Smooth muscle cell (in vitro differentiated cells): Measurements from ENCODE around the gene FAM43B. TPM values are rescaled to one million over a fixed set of nuclear protein-coding genes. Genes with fewer than 3 reads are reported as not detected.

Experiments used
- DNase-seq: peaks from one replicate; lab custom pipeline; 2025; ENCODE audit not compliant: unreplicated experiment; lab: John Stamatoyannopoulos, UW
- H2AFZ ChIP-seq: fragments of 200-600 bp; sonication (generic); 2 replicates; pipeline ENCODE4 v1.6.0; 2016; ENCODE audit warnings: antibody characterized with exemption, low read depth, mild to moderate bottlenecking
- H3F3A ChIP-seq: fragments of 200-600 bp; sonication (generic); 2 replicates; pipeline ENCODE4 v1.6.0; 2017; ENCODE audit warnings: antibody characterized with exemption, low read depth
- H3K27ac ChIP-seq: fragments of 200-600 bp; sonication (generic); 2 replicates; pipeline ENCODE4 v1.5.1; 2016; ENCODE audit warnings: low read depth, mild to moderate bottlenecking
- H3K27me3 ChIP-seq: fragments of 200-600 bp; sonication (generic); 2 replicates; pipeline ENCODE4 v1.6.1; 2016; ENCODE audit warnings: low read depth, mild to moderate bottlenecking
- H3K36me3 ChIP-seq: fragments of 200-600 bp; sonication (generic); 2 replicates; pipeline ENCODE4 v1.5.1; 2016; ENCODE audit warnings: low read depth
- H3K4me1 ChIP-seq: fragments of 200-600 bp; sonication (generic); 2 replicates; pipeline ENCODE4 v1.5.1; 2016; ENCODE audit warnings: low read depth
- H3K4me2 ChIP-seq: fragments of 200-600 bp; sonication (generic); 2 replicates; pipeline ENCODE4 v1.6.0; 2016; ENCODE audit warnings: mild to moderate bottlenecking
- H3K4me3 ChIP-seq: fragments of 200-600 bp; sonication (generic); 2 replicates; pipeline ENCODE4 v1.5.1; 2016; ENCODE audit warnings: mild to moderate bottlenecking
- H3K79me2 ChIP-seq: fragments of 200-600 bp; sonication (generic); 2 replicates; pipeline ENCODE4 v1.6.0; 2016; ENCODE audit warnings: low read depth, mild to moderate bottlenecking
- H3K9ac ChIP-seq: fragments of 200-600 bp; sonication (generic); 2 replicates; pipeline ENCODE4 v1.6.0; 2016; ENCODE audit warnings: low read depth
- H3K9me3 ChIP-seq: fragments of 200-600 bp; sonication (generic); replicated peaks from 2 replicates; pipeline ENCODE4 v1.5.1; 2016; ENCODE audit warnings: low read depth
- H4K20me1 ChIP-seq: fragments of 200-600 bp; sonication (generic); 2 replicates; pipeline ENCODE4 v1.6.0; 2016; ENCODE audit warnings: low read depth
- WGBS: methylation state at CpG from one replicate; pipeline ENCODE4 v1.1.7; 2016; ENCODE audit warnings: low lambda C conversion rate; 5-methylcytosine and 5-hydroxymethylcytosine counted together
- polyA plus RNA-seq: library from polyadenylated mRNA; unstranded; fragments of >200 nt; fragmentation: Nextera tagmentation; extraction: Ambion mirVana; gene quantifications from 2 replicates; pipeline ENCODE4 v1.2.1, GENCODE V29; 2016
- total RNA-seq: library from RNA; depleted of rRNA; stranded (reverse); fragments of >200 nt; gene quantifications from 2 replicates; pipeline ENCODE4 v1.2.3, GENCODE V29; 2014
- TF ChIP-seq, protein P1 (sequence below): fragments of 200-600 bp; sonication (generic); IDR thresholded peaks from 2 replicates; pipeline ENCODE4 v1.5.1; 2017; ENCODE audit warnings: borderline replicate concordance, mild to moderate bottlenecking, antibody characterized with exemption; ENCODE audit not compliant: insufficient read depth, poor library complexity, severe bottlenecking

Gene FAM43B
- total and polyA plus RNA-seq, 2 experiments from 2014 or later, result 1.2 to 3.4 TPM

DNA sequence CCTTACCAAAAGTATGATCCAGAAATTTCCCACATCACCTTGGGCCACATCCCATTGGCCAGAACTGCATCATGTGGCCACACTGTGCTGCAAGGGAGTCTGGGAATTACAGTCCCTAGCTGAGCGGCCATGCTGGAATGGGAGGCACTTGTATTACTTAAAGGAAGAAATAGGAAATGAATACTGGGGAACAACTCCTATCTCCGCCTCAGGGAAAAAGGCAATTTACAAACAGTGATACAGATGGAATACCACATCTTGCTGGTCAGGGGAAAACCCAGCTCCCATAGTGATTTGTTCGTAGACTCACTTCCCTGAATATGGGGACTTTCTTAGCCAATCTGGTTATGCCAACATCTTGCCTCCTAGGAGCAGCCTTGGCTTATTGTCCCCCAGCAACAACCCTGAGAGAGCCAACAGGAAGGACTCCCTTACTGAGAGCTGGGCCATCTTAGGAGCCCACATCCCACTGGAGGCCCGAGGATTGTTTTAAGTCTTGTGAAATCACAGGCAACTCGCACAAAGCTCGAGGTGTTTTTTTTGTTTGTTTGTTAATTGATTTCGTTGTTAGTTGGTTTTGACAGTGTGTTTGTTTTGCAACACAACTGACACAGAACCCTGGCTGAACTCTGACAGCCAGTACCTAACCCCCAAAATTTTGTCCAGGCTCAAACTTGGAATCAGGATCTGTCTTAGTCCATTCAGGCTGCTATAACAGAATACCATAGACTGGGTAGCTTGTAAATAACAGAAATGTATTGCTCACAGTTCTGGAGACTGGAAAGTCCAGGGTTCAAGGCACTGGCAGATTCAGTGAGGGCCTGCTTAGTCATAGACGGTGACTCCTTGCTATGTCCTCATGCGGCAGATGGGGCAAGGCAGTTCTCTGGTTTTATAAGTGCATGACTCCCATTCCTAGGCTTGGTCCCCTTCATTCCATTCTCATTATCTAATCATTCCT is 51.4 kb downstream of the FAM43B start:
- peak overlapping the region; percentile 50 for H3K27ac ChIP-seq
- H3F3A ChIP-seq, result no peaks in the 10 kb centered on the region
- no peaks in the 10 kb centered on the region for H3K36me3 ChIP-seq
- H3K9ac ChIP-seq, result no peak overlapping the region
- no peaks in the 10 kb centered on the region for H4K20me1 ChIP-seq
- H3K27me3 ChIP-seq, result no peaks in the 10 kb centered on the region
- peak overlapping the region; percentile 24 for H3K4me2 ChIP-seq
- H3K79me2 ChIP-seq, result no peaks in the 10 kb centered on the region
- no peaks in the 10 kb centered on the region for H3K9me3 ChIP-seq
- DNase-seq, result no peak
- 78% methylated on average over 9 of the region's 9 CpGs for WGBS
- H2AFZ ChIP-seq, result no peak overlapping the region
- TF ChIP-seq, protein P1, sequence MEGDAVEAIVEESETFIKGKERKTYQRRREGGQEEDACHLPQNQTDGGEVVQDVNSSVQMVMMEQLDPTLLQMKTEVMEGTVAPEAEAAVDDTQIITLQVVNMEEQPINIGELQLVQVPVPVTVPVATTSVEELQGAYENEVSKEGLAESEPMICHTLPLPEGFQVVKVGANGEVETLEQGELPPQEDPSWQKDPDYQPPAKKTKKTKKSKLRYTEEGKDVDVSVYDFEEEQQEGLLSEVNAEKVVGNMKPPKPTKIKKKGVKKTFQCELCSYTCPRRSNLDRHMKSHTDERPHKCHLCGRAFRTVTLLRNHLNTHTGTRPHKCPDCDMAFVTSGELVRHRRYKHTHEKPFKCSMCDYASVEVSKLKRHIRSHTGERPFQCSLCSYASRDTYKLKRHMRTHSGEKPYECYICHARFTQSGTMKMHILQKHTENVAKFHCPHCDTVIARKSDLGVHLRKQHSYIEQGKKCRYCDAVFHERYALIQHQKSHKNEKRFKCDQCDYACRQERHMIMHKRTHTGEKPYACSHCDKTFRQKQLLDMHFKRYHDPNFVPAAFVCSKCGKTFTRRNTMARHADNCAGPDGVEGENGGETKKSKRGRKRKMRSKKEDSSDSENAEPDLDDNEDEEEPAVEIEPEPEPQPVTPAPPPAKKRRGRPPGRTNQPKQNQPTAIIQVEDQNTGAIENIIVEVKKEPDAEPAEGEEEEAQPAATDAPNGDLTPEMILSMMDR, result no peak
- no peaks in the 10 kb centered on the region for H3K4me1 ChIP-seq
- H3K4me3 ChIP-seq, result no peak overlapping the region

Other genes with a start within 250 kb of the FAM43B start
- 13.2 and 15.9 TPM in 2 replicates for gene CAMK2N1, start 66.4 kb upstream of the FAM43B start, total RNA-seq
- 11.0 TPM in 2 replicates for gene CAMK2N1, start 66.4 kb upstream of the FAM43B start, polyA plus RNA-seq
- gene MUL1, start 44.4 kb upstream of the FAM43B start, total RNA-seq, result 30.6 and 38.7 TPM in 2 replicates
- gene MUL1, start 44.4 kb upstream of the FAM43B start, polyA plus RNA-seq, result 38.4 and 42.4 TPM in 2 replicates
- gene CDA, start 36.5 kb downstream of the FAM43B start, total RNA-seq, result 0.58 TPM in 1 of 2 replicates, not detected in the other
- 0.78 and 2.7 TPM in 2 replicates for gene CDA, start 36.5 kb downstream of the FAM43B start, polyA plus RNA-seq
- 23.6 and 28.8 TPM in 2 replicates for gene PINK1, start 80.9 kb downstream of the FAM43B start, total RNA-seq
- 57.7 and 63.3 TPM in 2 replicates for gene PINK1, start 80.9 kb downstream of the FAM43B start, polyA plus RNA-seq
- 267 and 312 TPM in 2 replicates for gene DDOST, start 108.8 kb downstream of the FAM43B start, total RNA-seq
- gene DDOST, start 108.8 kb downstream of the FAM43B start, polyA plus RNA-seq, result 353 and 439 TPM in 2 replicates
- 0.13 and 0.99 TPM in 2 replicates for gene KIF17, start 165.4 kb downstream of the FAM43B start, total RNA-seq
- 1.9 and 2.2 TPM in 2 replicates for gene KIF17, start 165.4 kb downstream of the FAM43B start, polyA plus RNA-seq
- gene SH2D5, start 180.1 kb downstream of the FAM43B start, total RNA-seq, result 0.18 and 0.63 TPM in 2 replicates
- gene SH2D5, start 180.1 kb downstream of the FAM43B start, polyA plus RNA-seq, result 0.82 TPM in 1 of 2 replicates, not detected in the other
- gene HP1BP3, start 234.7 kb downstream of the FAM43B start, total RNA-seq, result 110 and 119 TPM in 2 replicates
- 77.9 and 86.0 TPM in 2 replicates for gene HP1BP3, start 234.7 kb downstream of the FAM43B start, polyA plus RNA-seq